DMS 273 (cell line): Measurements from ENCODE around the gene LIMK2.
"Not testable (repeated sequence)": the region's sequence is repeated elsewhere in the genome, so short reads cannot be mapped to it uniquely, and the experiment has no call there.

Source experiments
- DNase-seq: peaks from one replicate; lab custom pipeline; 2025; ENCODE audit not compliant: unreplicated experiment; lab: John Stamatoyannopoulos, UW

The LIMK2 gene

DNA sequence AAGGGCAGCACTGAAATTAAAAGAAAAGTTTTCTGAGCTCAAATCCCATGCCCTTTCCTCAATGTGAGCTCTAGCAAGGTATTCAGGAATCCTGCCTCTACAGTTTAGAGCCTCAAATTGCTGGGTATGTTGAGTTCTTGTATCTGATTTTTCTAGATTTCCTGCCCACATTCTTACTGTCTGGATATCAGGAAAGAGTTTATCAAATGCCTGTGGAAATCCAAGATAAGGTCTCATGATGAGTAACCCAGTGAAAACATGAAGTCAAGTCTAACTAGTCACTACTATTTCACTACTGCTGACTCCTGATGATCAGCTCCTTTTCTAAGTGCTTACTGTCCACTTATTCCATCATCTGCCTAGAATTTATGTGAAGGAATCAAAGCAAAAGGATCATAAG, 29.8 kb downstream of the LIMK2 start:
- no peak for DNase-seq

DNA sequence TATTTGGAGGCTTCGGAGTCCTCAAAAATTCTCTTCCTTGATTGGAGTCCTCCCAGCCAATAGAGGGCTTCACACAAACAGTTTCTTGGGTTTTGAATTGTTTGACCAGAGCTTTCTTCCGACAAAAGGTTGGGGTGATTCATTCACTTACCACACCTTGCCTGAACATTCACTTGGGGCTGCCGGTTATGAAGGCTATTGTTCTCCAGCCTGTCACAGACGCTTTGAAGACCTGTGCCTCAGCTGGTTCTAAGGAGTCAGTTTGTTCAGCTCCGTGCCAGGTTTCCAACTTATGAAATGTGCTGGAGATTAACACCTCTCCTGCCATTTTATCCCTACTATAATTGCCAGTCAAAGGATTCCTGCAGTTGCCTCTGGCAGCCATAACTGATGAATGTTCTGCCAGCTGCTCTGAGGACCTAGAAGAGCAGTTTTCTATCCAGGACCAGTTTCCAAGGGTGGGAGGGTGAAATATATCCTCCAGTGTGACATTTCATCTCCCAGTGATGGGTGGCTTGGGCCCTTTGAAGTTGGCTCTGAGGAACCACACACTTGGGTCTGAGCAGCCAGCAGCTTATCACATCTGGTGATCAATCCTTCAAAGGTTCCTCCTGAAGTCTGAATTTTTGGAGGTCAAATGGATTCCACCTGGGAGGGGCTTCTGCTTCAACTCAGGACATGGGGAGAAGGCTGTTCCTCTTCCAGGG, 31.4 kb downstream of the LIMK2 start:
- DNase-seq, result no peak

DNA sequence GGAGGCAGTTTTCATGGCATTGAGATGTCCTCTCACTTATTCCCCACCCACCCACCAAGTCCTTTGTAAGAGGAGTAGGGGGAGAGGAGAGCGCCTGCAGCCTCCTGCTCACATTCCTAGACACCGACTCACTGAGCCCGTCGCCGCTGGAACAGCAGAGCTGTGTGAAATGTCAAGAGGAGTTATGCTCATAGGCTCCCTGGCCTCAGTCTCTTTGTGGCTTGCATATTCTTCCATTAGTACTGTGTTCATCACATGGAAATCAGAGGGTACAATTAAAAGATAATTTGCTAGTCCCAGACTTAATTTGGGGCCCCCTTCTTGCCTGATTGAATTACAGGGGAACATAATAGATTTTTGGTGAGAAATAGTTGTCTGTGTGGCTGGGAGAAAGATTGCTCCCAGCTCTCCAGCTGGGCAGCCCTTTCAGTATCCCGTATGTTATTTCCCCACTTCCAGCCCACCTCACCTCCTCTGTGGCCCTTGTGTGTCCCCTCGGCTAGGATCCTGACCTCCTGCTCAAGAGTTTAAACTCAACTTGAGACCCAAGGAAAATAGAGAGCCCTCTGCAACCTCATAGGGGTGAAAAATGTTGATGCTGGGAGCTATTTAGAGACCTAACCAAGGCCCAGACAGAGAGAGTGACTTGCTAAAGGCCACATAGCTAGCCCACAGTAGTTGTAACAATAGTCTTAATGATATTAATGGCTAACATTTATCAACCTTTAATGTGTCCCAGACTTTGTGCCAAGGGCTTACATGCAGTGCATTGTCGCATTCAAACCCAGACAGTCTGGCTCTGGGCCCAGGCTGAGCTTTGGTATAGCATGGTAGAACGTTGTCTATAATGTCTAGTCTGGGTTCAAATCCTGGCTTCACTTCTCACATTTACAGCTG, 32.2 kb downstream of the LIMK2 start:
- DNase-seq, result no peak

DNA sequence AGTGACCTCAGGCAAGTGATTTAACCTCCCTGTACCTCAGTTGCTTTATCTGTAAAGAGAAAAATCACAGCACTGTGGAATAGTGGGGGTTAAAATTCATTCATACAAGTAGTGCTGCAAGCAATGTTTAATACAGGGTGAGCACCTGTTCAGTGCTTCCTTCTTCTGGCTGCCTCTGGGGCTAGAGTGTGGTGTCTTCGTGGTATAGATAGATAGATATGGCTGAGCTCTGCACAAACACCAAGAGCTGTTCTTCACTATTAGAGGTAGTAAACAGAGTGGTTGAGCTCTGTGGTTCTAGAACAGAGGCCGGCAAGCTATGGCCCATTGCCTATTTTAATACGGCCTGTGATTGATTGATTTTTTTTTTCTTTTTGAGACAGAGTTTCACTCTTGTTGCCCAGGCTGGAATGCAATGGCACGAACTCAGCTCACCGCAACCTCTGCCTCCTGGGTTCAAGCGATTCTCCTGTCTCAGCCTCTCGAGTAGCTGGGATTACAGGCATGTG, 32.9 kb downstream of the LIMK2 start:
- DNase-seq, result no peak

GRCh38 chr22:31245998-31246397, 33.9 kb downstream of the LIMK2 start:
- not testable (repeated sequence) for DNase-seq

- DNase-seq, result no peak
Measured at GRCh38 chr22:31246687-31247086, 34.6 kb downstream of the LIMK2 start.

DNA sequence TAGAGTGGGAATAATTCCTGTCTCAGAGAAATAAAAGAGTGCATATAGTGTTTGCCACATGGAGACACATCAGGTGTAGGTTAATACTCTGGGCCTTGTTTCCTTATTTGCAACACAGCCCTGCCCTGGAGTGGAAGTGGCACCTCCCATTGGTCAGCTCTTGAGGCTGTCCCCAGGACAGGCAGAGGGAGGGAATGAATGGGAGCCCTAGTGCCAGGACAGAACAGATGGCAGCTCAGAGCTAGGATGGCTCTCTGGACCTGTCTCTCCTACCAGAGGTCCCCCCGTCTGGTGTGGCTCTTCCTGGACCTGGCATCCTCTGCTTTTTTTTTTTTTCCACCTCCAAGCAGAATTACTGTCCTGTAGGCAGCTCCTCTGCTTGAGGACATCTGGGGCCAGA, 35.6 kb downstream of the LIMK2 start:
- DNase-seq, result peak; percentile 63

DNA sequence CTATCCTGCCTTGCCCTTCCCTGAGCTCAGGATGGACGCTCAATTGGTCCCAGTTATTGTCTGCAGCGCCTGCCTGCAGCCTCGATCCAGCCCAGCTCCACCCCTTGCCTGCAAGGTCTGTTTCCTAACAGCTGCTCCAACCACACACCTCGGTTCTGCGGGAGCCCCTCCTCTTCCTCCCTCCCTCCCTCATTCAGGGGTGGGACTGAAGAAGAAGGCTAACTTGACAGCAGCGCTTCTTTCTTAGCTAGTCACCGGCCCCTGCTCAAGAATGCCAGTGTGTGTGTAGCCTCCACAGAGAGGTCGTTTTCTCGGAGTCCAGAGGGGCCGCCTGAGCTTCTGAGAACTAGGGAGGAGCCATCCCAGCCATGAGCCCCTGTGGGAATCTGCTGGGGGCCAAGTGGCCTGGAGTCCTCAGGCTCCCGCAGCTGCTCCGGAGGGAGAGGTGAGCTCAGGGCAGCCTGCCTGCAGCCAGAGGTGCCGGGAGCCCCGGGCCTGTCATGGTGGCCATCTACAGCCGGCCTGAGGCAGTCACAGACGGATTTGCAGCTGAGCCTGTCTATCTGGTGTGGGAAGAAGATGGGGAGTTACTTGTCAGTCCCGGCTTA, 36.1 kb downstream of the LIMK2 start:
- DNase-seq, result peak; percentile 83

DNA sequence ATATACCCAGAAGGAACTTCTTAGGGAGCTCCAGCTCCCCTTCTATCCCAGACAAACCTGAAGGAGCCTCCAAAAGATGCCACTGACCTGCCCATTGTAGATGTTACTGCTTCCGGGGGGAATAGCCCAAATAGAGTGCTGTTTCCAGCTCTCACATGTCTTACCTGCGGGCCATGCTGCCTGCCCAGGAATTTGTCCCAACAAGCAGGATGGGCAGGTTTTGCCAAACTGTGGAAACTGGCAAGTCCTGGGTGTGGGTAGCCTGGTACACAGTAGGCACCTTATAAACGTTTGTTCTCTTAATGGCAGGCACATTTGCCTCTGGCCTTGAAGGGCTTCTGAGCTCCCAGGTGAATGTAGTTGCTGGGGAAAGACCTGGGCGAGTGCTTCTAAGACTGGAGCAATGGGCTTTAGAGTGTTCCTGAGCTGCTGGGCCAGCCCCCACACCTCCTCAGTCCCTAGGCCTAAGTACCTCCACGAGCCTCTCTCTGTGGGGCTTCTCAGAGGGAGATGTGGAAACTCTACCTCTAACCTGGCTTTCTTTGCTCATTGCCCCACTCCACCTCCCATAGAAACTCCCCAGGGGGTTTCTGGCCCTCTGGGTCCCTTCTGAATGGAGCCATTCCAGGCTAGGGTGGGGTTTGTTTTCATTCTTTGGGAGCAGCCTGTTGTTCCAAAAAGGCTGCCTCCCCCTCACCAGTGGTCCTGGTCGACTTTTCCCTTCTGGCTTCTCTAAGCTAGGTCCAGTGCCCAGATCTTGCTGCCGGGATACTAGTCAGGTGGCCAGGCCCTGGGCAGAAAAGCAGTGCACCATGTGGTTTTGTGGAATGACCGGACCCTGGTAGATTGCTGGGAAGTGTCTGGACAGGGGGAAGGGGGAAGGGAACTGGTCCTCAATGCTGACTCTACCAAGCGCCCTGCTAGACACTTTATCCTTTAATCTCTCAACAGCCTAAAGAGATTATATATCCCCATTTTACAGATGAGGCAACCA, 37.2 kb downstream of the LIMK2 start:
- no peak for DNase-seq

DNA sequence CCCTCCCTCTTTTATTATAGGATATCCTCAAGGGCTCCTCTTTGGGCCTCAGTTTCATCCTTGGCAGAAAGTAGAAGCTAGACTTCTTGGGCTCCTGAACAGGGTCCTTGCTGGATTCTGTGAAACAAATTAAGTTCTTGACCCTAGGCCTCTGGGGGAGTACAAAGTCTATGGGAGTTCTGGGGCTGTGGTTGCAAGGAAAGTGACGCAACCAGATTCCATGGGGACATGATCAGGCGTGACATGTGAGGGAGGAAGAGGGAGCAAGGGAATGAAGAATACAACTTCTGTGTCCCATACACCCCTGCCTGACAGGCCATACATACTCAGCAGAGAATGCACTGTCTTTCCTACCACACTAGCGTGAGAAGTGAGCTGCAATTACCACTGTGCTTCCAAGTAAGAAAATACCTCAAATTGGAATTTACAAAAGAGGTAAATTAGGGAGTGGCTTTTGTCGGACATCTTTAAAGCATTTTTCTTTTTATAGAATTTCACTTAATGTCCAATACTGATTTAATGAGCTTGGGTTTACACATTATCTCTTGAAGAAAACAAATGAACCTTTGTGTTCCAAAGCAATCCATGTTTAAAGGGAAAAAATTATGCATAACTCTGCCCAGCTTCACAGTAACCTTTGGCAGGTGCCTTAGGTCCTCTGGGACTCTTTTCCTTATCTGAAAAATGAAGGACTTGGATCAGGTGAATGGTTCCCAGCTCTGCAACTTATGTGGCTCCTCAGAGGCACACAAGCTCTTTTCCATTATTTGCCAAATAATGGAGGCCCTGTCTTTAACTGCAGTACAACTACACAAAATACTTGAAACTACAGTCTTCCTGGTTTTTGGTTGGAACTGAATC, 38.9 kb downstream of the LIMK2 start:
- no peak for DNase-seq

DNA sequence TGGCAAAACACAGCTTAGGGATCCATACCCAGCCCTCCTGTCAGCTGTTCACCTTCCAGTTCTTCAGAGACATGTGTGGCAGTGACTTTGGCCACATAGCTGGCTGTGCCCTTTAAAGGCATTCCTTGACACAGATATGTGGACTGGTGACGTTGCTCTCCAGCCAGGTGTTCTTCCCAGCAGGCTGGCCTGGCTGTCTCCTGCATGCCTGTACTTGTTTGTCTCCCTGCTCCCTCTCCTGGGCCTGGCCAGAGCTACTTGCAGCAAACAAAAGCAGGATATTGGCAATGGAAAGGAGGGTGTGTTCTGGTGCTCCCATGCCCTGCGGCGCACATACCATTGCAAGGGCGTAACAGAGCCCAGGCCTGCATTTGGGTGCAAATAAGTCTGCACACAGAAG, 41.9 kb downstream of the LIMK2 start:
- DNase-seq, result peak; percentile 19

DNA sequence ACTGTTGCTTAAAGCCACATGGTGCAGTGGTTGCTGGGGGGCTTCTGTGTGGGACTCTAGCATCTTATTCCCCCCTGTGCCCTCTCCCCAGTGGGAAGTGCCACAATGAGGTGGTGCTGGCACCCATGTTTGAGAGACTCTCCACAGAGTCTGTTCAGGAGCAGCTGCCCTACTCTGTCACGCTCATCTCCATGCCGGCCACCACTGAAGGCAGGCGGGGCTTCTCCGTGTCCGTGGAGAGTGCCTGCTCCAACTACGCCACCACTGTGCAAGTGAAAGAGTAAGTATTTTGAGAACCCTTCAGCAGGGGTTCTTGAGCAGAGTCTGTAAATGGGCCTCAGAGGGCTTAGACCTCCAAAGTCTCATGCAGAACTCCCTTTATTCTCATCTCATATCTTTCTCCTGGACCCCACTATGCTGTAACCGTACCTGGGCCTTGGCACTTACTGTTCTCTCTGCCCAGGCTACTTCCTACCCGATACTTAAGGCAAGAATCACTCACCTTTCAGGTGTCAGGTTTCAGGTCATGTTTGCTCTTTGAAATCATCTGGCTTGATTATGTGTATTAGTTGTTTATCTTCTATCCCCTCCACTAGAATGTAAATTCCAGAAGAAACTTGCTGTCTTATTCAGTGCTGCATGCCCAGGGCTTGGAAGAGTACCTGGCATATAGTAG, 47.8 kb downstream of the LIMK2 start:
- no peak for DNase-seq

- no peak for DNase-seq
Measured at GRCh38 chr22:31260474-31260856, 48.4 kb downstream of the LIMK2 start.

DNA sequence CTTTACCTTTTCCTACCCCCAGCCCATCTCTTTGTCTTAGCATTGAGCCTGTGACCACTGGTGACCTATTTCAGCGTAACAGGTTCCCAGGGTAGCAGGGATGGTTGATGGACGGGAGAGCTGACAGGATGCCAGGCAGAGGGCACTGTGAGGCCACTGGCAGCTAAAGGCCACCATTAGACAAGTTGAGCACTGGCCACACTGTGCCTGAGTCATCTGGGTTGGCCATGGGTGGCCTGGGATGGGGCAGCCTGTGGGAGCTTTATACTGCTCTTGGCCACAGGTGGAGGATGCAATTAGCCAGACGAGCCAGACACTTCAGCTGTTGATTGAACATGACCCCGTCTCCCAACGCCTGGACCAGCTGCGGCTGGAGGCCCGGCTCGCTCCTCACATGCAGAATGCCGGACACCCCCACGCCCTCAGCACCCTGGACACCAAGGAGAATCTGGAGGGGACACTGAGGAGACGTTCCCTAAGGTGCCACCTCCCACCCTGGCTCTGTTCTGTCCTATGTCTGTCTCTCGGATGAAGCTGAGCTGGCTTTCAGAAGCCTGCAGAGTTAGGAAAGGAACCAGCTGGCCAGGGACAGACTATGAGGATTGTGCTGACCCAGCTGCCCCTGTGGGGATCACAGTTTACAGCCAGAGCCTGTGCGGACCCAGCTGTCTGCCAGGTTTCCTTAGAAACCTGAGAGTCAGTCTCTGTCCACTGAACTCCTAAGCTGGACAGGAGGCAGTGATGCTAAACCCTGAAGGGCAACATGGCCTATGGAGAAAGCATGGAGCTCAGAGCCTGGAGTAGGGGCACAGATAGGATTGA, 50.4 kb downstream of the LIMK2 start:
- no peak for DNase-seq

DNA sequence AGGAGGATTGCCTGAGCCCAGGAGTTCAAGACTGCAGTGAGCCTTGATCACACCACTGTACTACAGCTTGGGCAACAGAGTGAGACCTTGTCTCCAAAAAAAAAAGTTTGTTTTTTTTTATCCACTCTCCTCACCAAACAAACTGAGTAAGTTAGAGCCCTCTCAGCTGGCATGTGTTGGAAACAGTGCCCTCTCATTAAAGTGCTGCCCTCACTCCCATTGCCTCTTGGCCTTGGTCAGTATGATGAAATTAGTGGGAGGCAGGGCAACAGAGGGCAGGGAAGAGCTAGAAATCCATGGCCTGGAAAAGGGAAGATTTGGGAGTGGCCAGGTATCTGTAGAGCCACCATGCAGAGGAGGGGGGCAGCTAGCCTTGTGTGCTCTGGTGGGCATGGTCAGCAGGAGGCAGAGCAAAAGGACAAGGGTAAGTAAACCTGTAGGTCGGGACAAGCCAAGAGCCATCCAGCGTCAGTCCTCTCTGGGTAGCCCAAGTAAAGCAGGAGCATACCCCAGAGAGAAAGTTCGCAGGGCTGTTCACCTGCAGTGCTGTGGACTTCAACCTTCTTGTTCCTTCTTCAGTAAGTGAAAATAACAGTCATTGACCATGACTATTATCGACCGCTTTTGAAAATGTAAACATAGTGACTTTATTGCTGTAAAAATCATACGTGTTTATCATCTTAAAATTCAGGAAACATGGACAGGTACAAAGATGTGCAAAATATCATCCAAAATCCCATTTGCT, 52.0 kb downstream of the LIMK2 start:
- DNase-seq, result no peak

GRCh38 chr22:31268281-31268680, 56.2 kb downstream of the LIMK2 start:
- DNase-seq, result no peak

DNA sequence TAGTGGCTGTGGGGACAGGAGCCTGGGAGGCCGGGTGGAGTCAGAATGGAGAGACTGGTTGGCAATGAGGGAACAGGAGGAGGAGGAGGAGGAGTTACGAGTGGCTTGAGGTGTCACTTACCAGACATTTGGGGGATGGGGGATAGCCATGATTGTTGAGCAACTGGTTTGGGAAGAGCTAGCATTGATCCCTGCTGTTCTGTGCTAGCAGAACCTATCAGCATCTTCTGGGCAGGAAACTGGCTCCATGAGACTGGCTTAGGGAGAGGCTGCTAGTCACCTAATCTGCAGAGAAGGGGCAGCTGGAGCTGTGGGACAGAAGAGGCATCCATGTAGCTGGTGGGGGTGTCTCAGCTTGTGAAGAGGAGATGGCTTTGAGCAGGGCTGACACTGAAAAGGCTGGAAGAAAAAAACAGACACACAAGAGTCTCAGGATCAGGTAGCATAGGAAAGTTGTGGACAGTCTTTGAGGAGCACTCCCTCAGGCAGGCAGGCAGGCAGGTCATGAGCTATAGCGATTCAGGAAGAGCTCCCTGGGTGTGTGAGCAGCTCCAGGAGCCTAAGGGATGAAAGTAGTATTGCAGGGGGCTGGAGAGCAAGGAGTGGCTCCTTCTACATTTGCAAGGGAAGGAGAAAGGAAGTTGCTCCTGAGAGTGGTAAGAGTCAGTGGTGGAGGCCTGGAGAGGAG, 57.9 kb downstream of the LIMK2 start:
- DNase-seq, result no peak
